ENCODE measurements around the gene NAALADL2. TPM values are rescaled to one million over a fixed set of nuclear protein-coding genes. Genes with fewer than 3 reads are reported as not detected.
"Not testable (repeated sequence)": the region's sequence is repeated elsewhere in the genome, so short reads cannot be mapped to it uniquely, and the experiment has no call there.

The NAALADL2 gene
- total RNA-seq, 1 donor from 2014 or later: 11.5 TPM

DNA sequence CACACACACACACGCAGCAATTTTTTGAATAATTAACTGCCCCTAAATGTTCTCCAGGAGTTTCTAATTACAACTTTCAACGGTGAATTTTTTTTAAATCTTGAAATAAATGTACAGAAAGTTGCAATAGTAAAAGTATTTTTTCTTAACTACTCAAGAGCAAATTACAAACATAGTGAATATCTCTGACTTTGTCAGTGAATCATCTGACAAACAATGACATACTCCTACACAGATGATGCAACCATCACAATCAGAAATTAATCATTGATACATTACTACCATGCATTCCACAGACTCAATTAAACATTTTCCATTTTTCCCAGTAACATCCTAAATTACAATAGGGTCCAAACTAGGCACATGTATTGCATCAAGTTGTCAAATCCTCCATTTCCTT lies 597.3 kb downstream of the NAALADL2 start:
- Mint-ChIP-seq H3K4me3 (no peak overlapping the region), H3K27me3 (ENCODE audit: insufficient read depth, low read depth) (no peaks in the 10 kb centered on the region), H3K36me3 (no peaks in the 10 kb centered on the region), H3K27ac (no peak overlapping the region), H3K9me3 (peaks cover 4% of the 10 kb centered on the region), H3K4me1 (peaks cover 3% of the 10 kb centered on the region)
- Histone ChIP-seq H3K27me3 (no peaks in the 10 kb centered on the region), H2AFZ (replicated peaks) (no peak overlapping the region), H3K9me3 (ENCODE audit: low read depth) (no peaks in the 10 kb centered on the region), H3K36me3 (no peaks in the 10 kb centered on the region), H4K20me1 (ENCODE audit: low read depth) (no peaks in the 10 kb centered on the region), H3K27ac (no peak overlapping the region), H3F3A (ENCODE audit: low read depth) (no peaks in the 10 kb centered on the region), H3K4me1 (no peaks in the 10 kb centered on the region), H3K4me2 (no peak overlapping the region), H3K79me2 (ENCODE audit: low read depth) (no peaks in the 10 kb centered on the region), H3K4me3 (no peak overlapping the region), H3K9ac (no peak overlapping the region)
- no peak for DNase-seq (ENCODE audit: low spot score)
- TF ChIP-seq, protein P1, sequence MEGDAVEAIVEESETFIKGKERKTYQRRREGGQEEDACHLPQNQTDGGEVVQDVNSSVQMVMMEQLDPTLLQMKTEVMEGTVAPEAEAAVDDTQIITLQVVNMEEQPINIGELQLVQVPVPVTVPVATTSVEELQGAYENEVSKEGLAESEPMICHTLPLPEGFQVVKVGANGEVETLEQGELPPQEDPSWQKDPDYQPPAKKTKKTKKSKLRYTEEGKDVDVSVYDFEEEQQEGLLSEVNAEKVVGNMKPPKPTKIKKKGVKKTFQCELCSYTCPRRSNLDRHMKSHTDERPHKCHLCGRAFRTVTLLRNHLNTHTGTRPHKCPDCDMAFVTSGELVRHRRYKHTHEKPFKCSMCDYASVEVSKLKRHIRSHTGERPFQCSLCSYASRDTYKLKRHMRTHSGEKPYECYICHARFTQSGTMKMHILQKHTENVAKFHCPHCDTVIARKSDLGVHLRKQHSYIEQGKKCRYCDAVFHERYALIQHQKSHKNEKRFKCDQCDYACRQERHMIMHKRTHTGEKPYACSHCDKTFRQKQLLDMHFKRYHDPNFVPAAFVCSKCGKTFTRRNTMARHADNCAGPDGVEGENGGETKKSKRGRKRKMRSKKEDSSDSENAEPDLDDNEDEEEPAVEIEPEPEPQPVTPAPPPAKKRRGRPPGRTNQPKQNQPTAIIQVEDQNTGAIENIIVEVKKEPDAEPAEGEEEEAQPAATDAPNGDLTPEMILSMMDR (IDR thresholded peaks at IDR 0.05): no peak
- TF ChIP-seq EZH2 (IDR thresholded peaks at IDR 0.05) (no peak), EZH2phosphoT487 (IDR thresholded peaks at IDR 0.05) (no peak)

DNA sequence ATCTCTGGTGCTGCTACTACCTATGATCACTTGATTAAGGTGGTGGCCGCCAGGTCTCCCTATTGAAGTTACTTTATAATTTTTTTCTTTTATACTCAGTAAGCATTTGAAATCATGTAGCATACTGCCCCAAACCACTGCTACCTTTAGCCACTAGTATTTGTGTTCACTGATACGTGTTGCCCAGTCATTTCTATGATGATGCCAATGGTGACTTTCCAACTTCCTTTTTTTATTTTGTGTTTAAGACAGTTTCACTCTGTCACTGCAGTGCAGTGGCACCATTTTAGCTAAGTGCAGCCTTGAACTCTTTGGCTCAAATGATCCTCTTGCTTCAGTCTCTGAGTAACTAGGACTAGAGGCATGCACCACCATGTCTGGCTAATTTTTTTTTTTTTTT lies 598.2 kb downstream of the NAALADL2 start:
- Histone ChIP-seq H3K9ac (no peak overlapping the region), H2AFZ (replicated peaks) (no peak overlapping the region), H4K20me1 (ENCODE audit: low read depth) (no peaks in the 10 kb centered on the region), H3K4me3 (no peak overlapping the region), H3K4me1 (no peaks in the 10 kb centered on the region), H3K4me2 (no peak overlapping the region), H3K79me2 (ENCODE audit: low read depth) (no peaks in the 10 kb centered on the region), H3K9me3 (ENCODE audit: low read depth) (no peaks in the 10 kb centered on the region), H3K27ac (no peak overlapping the region), H3F3A (ENCODE audit: low read depth) (no peaks in the 10 kb centered on the region), H3K36me3 (no peaks in the 10 kb centered on the region), H3K27me3 (no peaks in the 10 kb centered on the region)
- H3K27me3 Mint-ChIP-seq (ENCODE audit: insufficient read depth, low read depth): no peaks in the 10 kb centered on the region
- H3K4me1 Mint-ChIP-seq: peaks cover 3% of the 10 kb centered on the region
- no peak overlapping the region for H3K4me3 Mint-ChIP-seq
- TF ChIP-seq EZH2phosphoT487 (IDR thresholded peaks at IDR 0.05) (no peak), EZH2 (IDR thresholded peaks at IDR 0.05) (no peak)
- TF ChIP-seq, protein P1 (IDR thresholded peaks at IDR 0.05): no peak
- no peak for DNase-seq (ENCODE audit: low spot score)
- H3K27ac Mint-ChIP-seq: no peak overlapping the region
- H3K9me3 Mint-ChIP-seq: peaks cover 7% of the 10 kb centered on the region
- H3K36me3 Mint-ChIP-seq: no peaks in the 10 kb centered on the region

DNA sequence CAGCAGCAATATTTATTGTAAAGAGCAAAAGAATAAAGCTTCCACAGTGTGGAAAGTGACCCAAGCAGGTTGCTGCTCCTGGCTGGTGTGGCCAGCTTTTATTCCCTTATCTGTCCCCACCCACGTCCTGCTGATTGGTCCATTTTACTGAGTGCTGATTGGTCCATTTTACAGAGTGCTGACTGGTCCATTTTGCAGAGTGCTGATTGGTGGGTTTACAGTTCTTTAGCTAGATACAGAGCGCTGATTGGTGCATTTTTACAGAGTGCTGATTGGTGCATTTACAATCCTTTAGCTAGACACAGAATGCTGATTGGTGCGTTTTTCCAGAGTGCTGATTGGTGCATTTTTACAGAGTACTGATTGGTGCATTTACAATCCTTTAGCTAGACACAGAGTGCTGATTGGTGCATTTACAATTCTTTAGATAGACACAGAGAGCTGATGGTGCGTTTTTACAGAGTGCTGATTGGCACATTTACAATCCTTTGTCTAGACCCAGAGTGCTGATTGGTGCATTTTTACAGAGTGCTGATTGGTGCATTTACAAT lies 601.8 kb downstream of the NAALADL2 start:
- not testable (repeated sequence) for H3K79me2 ChIP-seq (ENCODE audit: low read depth); H2AFZ ChIP-seq (replicated peaks); H3K27ac ChIP-seq; H3K27ac Mint-ChIP-seq; H3K9me3 Mint-ChIP-seq; H3K36me3 Mint-ChIP-seq; DNase-seq (ENCODE audit: low spot score); H3K4me1 ChIP-seq; H3K27me3 ChIP-seq; H3K36me3 ChIP-seq; H3K4me2 ChIP-seq; H3K27me3 Mint-ChIP-seq (ENCODE audit: insufficient read depth, low read depth); H3K9me3 ChIP-seq (ENCODE audit: low read depth); H3K4me3 ChIP-seq; H3K4me1 Mint-ChIP-seq; H3F3A ChIP-seq (ENCODE audit: low read depth); H4K20me1 ChIP-seq (ENCODE audit: low read depth); H3K4me3 Mint-ChIP-seq; H3K9ac ChIP-seq

DNA sequence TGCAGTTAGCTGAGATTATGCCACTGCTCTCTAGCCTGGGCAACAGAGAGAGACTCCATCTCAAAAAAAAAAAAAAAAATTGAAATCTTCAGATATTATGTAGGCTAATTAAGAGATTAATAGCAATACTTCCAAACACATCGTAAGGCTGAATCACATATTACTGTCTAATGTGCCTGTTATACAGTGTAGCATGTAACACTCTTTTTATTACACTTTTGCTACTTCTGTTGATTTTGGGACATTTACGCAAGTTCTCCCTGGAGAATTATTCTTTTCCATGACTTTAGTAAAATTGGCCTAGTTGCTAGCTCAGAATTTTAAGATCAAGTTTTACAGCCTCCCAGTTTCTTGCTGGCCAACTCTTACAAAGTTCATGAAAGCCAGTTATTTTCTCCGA lies 605.2 kb downstream of the NAALADL2 start:
- TF ChIP-seq, protein P1 (IDR thresholded peaks at IDR 0.05): no peak
- TF ChIP-seq EZH2 (IDR thresholded peaks at IDR 0.05) (no peak), EZH2phosphoT487 (IDR thresholded peaks at IDR 0.05) (no peak)
- Histone ChIP-seq H3K36me3 (no peaks in the 10 kb centered on the region), H3K4me2 (no peak overlapping the region), H3F3A (ENCODE audit: low read depth) (no peaks in the 10 kb centered on the region), H2AFZ (replicated peaks) (no peak overlapping the region), H3K9me3 (ENCODE audit: low read depth) (no peaks in the 10 kb centered on the region), H4K20me1 (ENCODE audit: low read depth) (no peaks in the 10 kb centered on the region), H3K27ac (no peak overlapping the region), H3K4me3 (no peak overlapping the region), H3K4me1 (no peaks in the 10 kb centered on the region), H3K9ac (no peak overlapping the region), H3K79me2 (ENCODE audit: low read depth) (no peaks in the 10 kb centered on the region), H3K27me3 (no peaks in the 10 kb centered on the region)
- Mint-ChIP-seq H3K4me1 (no peaks in the 10 kb centered on the region), H3K4me3 (no peak overlapping the region), H3K36me3 (no peaks in the 10 kb centered on the region), H3K9me3 (peaks cover 7% of the 10 kb centered on the region), H3K27me3 (ENCODE audit: insufficient read depth, low read depth) (no peaks in the 10 kb centered on the region), H3K27ac (no peak overlapping the region)
- DNase-seq (ENCODE audit: low spot score): no peak

Data from neural progenitor cell (in vitro differentiated cells).